NB4 (cell line): ENCODE results near the gene BCAS3.

ENCODE experiments used
- DNase-seq: peaks from one replicate; pipeline ENCODE4 v3.0.0; 2010; ENCODE audit warnings: low read depth
- H3K4me3 ChIP-seq: one replicate; pipeline ENCODE4 v1.5.1; 2011; ENCODE audit warnings: mild to moderate bottlenecking, low read depth, low read length, moderate library complexity
- CTCF ChIP-seq: IDR thresholded peaks from one replicate; pipeline ENCODE4 v1.5.1; 2012; ENCODE audit warnings: low read depth, low read length
- MAX ChIP-seq: IDR thresholded peaks from 2 replicates; pipeline ENCODE4 v1.6.1; 2011; ENCODE audit warnings: low read depth, low read length
- MYC ChIP-seq: IDR thresholded peaks from 2 replicates; pipeline ENCODE4 v1.6.1; 2011; ENCODE audit warnings: low read depth, low read length
- POLR2A ChIP-seq: IDR thresholded peaks from 2 replicates; pipeline ENCODE4 v1.6.1; 2011; ENCODE audit warnings: mild to moderate bottlenecking; ENCODE audit not compliant: insufficient read length; ENCODE audit errors: extremely low read depth

The BCAS3 gene

GRCh38 chr17:61174310-61174709, 496.7 kb downstream of the BCAS3 start:
- DNase-seq: no peak
- no peak overlapping the region for H3K4me3 ChIP-seq
- TF ChIP-seq POLR2A (no peak), CTCF (no peak), MYC (no peak), MAX (no peak)

- H3K4me3 ChIP-seq: no peak overlapping the region
- no peak for DNase-seq
- TF ChIP-seq MYC: no peak
- no peak for TF ChIP-seq POLR2A
- no peak for TF ChIP-seq CTCF
- TF ChIP-seq MAX: no peak
These were observed 497.9 kb downstream of the BCAS3 start for GRCh38 chr17:61175298-61176142.

- no peak for DNase-seq
- no peak overlapping the region for H3K4me3 ChIP-seq
- TF ChIP-seq MAX (no peak), POLR2A (no peak), CTCF (no peak), MYC (no peak)
These were observed 499.7 kb downstream of the BCAS3 start for GRCh38 chr17:61177351-61177750.

- no peak overlapping the region for H3K4me3 ChIP-seq
- TF ChIP-seq CTCF: no peak
- no peak for DNase-seq
These were observed 500.6 kb downstream of the BCAS3 start for GRCh38 chr17:61178284-61178683.

- H3K4me3 ChIP-seq: no peak overlapping the region
- TF ChIP-seq POLR2A: no peak
- no peak for DNase-seq
These were observed 501.7 kb downstream of the BCAS3 start for GRCh38 chr17:61179380-61179806.

- no peak for TF ChIP-seq POLR2A
- no peak for TF ChIP-seq MAX
- no peak for TF ChIP-seq CTCF
- no peak for TF ChIP-seq MYC
- DNase-seq: no peak
- H3K4me3 ChIP-seq: no peak overlapping the region
These were observed 506.1 kb downstream of the BCAS3 start for GRCh38 chr17:61183793-61184192.
